Activated B cell treated with CpG ODN at 0.5 μM for 24 hours (primary cell): ENCODE measurements around the gene MTSS2. TPM values are rescaled to one million over a fixed set of nuclear protein-coding genes. Genes with fewer than 3 reads are reported as not detected.
A peak's percentile ranks its signal among the peaks of the same experiment; 100 is the strongest.

Experiments used
- ATAC-seq: fragments of 200-7000 bp; cut with Tn5 transposase; one replicate; pipeline ENCODE4 v1.10.0; 2021; ENCODE audit warnings: low read depth, mild to moderate bottlenecking, moderate library complexity
- CTCF ChIA-PET: fragments of 350-600 bp; sonication (Branson Sonifier 250); formaldehyde crosslinking; loops from one replicate; lab custom pipeline; 2021; ENCODE audit warnings: antibody characterized with exemption; lab: Charles Lee
- POLR2A ChIA-PET: fragments of 350-600 bp; sonication (Branson Sonifier 250); formaldehyde crosslinking; loops from one replicate; lab custom pipeline; 2021; ENCODE audit warnings: antibody characterized with exemption; lab: Charles Lee
- DNase-seq: peaks from one replicate; pipeline ENCODE4 v3.0.0; 2022
- H3K27ac Mint-ChIP-seq: one replicate; pipeline ENCODE4 v1.8.0; 2020; ENCODE audit warnings: mixed read lengths
- H3K27me3 Mint-ChIP-seq: one replicate; pipeline ENCODE4 v1.8.0; 2021; ENCODE audit warnings: mixed read lengths
- H3K36me3 Mint-ChIP-seq: one replicate; pipeline ENCODE4 v1.8.0; 2021; ENCODE audit warnings: low read depth, mixed read lengths
- H3K4me1 Mint-ChIP-seq: one replicate; pipeline ENCODE4 v1.8.0; 2021; ENCODE audit warnings: mixed read lengths
- H3K4me3 Mint-ChIP-seq: one replicate; pipeline ENCODE4 v1.8.0; 2020; ENCODE audit warnings: mild to moderate bottlenecking, mixed read lengths
- H3K9me3 Mint-ChIP-seq: one replicate; pipeline ENCODE4 v1.8.0; 2020; ENCODE audit warnings: mixed read lengths
- CTCF ChIP-seq: fragments of 200-600 bp; IDR thresholded peaks from one replicate; pipeline ENCODE4 v1.8.0; 2022; ENCODE audit warnings: antibody characterized with exemption, mild to moderate bottlenecking
- intact Hi-C: fragments of 100-400 bp; cut with micrococcal nuclease; formaldehyde crosslinking; loops from one replicate; pipeline ENCODE4 v1.15.1; 2024
- total RNA-seq: library from RNA; stranded (reverse); gene quantifications from 2 replicates; pipeline ENCODE4 v1.2.3, GENCODE V29; 2022

The MTSS2 gene
- total RNA-seq, 1 donor from 2014 or later: 1.4 TPM

- DNase-seq (no peak), ATAC-seq (no peak)
- CTCF ChIA-PET: no interaction called here
- peaks cover 4% of the 10 kb centered on the region for H3K27me3 Mint-ChIP-seq
- no peak overlapping the region for H3K27ac Mint-ChIP-seq
- peaks cover 9% of the 10 kb centered on the region for H3K4me1 Mint-ChIP-seq
- peaks cover 7% of the 10 kb centered on the region for H3K36me3 Mint-ChIP-seq
- intact Hi-C loops: no loop called here
- POLR2A ChIA-PET: no interaction called here
- H3K4me3 Mint-ChIP-seq: peak overlapping the region; percentile 24
- no peaks in the 10 kb centered on the region for H3K9me3 Mint-ChIP-seq
- TF ChIP-seq CTCF: no peak
Observed at GRCh38 chr16:70684146-70685060, 1.4 kb downstream of the MTSS2 start.

GRCh38 chr16:70683146-70683944 is 2.5 kb downstream of the MTSS2 start:
- DNase-seq (no peak), ATAC-seq (no peak)
- intact Hi-C loops: no loop called here
- Mint-ChIP-seq H3K4me1 (peaks cover 9% of the 10 kb centered on the region), H3K27ac (no peak overlapping the region), H3K4me3 (no peak overlapping the region), H3K27me3 (peaks cover 4% of the 10 kb centered on the region), H3K36me3 (peaks cover 3% of the 10 kb centered on the region), H3K9me3 (no peaks in the 10 kb centered on the region)
- no peak for TF ChIP-seq CTCF
- ChIA-PET POLR2A (no interaction called here), CTCF (no interaction called here)

- H3K4me3 Mint-ChIP-seq: no peak overlapping the region
- POLR2A ChIA-PET: no interaction called here
- H3K27ac Mint-ChIP-seq: no peak overlapping the region
- H3K4me1 Mint-ChIP-seq: peaks cover 9% of the 10 kb centered on the region
- H3K36me3 Mint-ChIP-seq: peaks cover 2% of the 10 kb centered on the region
- H3K9me3 Mint-ChIP-seq: no peaks in the 10 kb centered on the region
- CTCF ChIA-PET: no interaction called here
- no peak for DNase-seq
- intact Hi-C loops: no loop called here
- TF ChIP-seq CTCF: no peak
- peaks cover 4% of the 10 kb centered on the region for H3K27me3 Mint-ChIP-seq
- ATAC-seq: no peak
Observed at GRCh38 chr16:70682239-70683145, 3.4 kb downstream of the MTSS2 start.

- ATAC-seq (no peak), DNase-seq (no peak)
- intact Hi-C loops: no loop called here
- CTCF ChIA-PET: interaction anchor here (1.0 kb wide), 1 partner anchor 90 kb away, joined by 3 read pairs; no protein-coding TSS in a partner anchor
- Mint-ChIP-seq H3K4me3 (no peak overlapping the region), H3K4me1 (peaks cover 7% of the 10 kb centered on the region), H3K27me3 (peaks cover 4% of the 10 kb centered on the region), H3K36me3 (no peaks in the 10 kb centered on the region), H3K9me3 (no peaks in the 10 kb centered on the region), H3K27ac (no peak overlapping the region)
- TF ChIP-seq CTCF: no peak
- POLR2A ChIA-PET: no interaction called here
Observed at GRCh38 chr16:70681382-70682238, 4.2 kb downstream of the MTSS2 start.
